ENCODE results near the gene FNDC3B. TPM values are rescaled to one million over a fixed set of nuclear protein-coding genes. Genes with fewer than 3 reads are reported as not detected.
A peak's percentile ranks its signal among the peaks of the same experiment; 100 is the strongest.
"Not testable (repeated sequence)": the region's sequence is repeated elsewhere in the genome, so short reads cannot be mapped to it uniquely, and the experiment has no call there.

The FNDC3B gene
- total RNA-seq (2021; ENCODE audit: unreplicated experiment) = 173 TPM
- 49.1 TPM for polyA plus RNA-seq (2012; ENCODE audit: insufficient read length)
- percentile 99 among the genes with signal in this experiment for Bru-seq, nascent RNA
- percentile 92 among the genes with signal in this experiment for BruChase-seq, experiment 1, labeled RNA remaining after a 2-hour chase
- BruChase-seq, experiment 2, labeled RNA remaining after a 6-hour chase = percentile 91 among the genes with signal in this experiment
- long read RNA-seq, full-length matches to known transcripts = 37 of 131 reads
- long read RNA-seq, partial matches to known transcripts = 69 of 131 reads
- long read RNA-seq, other reads (novel, unspliced or antisense) = 25 of 131 reads

- in situ Hi-C loops (cut with HindIII; ENCODE audit: low pct_unique_long_range_greater_than_20kb, low sequenced_read_pairs) (no loop called here), intact Hi-C loops (cut with micrococcal nuclease; ENCODE audit: unreplicated experiment) (loop anchor here (5.0 kb wide), 1 partner anchor 98 kb away; no protein-coding TSS in a partner anchor)
- Histone ChIP-seq H3K9me3 (ENCODE audit: control insufficient read depth, insufficient read depth, low read depth, low read length) (no peaks in the 10 kb centered on the region), H3K4me3 (ENCODE audit: low read depth in 2 of 2, low read length in 2 of 2) (peak within 1 kb of the TSS; percentile 90 to 91), H3K27me3 (ENCODE audit: control insufficient read depth, insufficient read depth, low read length) (no peaks in the 10 kb centered on the region), H3K27ac (ENCODE audit: low read length) (peak within 1 kb of the TSS; percentile 88), H3K36me3 (ENCODE audit: control insufficient read depth, insufficient read depth, low read length) (peaks cover 10% of the 10 kb centered on the region), H3K4me1 (ENCODE audit: control insufficient read depth, insufficient read depth, low read length) (peaks cover 25% of the 10 kb centered on the region)
- ATAC-seq (peak; percentile 82), DNase-seq (ENCODE audit: low read depth, low spot score) (peak; percentile 72)
- ChIA-PET POLR2A (interaction anchor here (0.6 to 0.9 kb wide), 5 partner anchors 13 to 177 kb away, joined by 3 to 12 read pairs (median 6); no protein-coding TSS in a partner anchor), CTCF (no interaction called here)
- TF ChIP-seq, protein P1, sequence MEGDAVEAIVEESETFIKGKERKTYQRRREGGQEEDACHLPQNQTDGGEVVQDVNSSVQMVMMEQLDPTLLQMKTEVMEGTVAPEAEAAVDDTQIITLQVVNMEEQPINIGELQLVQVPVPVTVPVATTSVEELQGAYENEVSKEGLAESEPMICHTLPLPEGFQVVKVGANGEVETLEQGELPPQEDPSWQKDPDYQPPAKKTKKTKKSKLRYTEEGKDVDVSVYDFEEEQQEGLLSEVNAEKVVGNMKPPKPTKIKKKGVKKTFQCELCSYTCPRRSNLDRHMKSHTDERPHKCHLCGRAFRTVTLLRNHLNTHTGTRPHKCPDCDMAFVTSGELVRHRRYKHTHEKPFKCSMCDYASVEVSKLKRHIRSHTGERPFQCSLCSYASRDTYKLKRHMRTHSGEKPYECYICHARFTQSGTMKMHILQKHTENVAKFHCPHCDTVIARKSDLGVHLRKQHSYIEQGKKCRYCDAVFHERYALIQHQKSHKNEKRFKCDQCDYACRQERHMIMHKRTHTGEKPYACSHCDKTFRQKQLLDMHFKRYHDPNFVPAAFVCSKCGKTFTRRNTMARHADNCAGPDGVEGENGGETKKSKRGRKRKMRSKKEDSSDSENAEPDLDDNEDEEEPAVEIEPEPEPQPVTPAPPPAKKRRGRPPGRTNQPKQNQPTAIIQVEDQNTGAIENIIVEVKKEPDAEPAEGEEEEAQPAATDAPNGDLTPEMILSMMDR (IDR thresholded peaks at IDR 0.05) = no peak
- 0 out of 2 replicates have a peak, but pooled peaks have one; percentile 53 for TF ChIP-seq SIN3A (IDR thresholded peaks at IDR 0.05; ENCODE audit: borderline replicate concordance, insufficient read depth, low read depth, low read length)
- peak; percentile 90 for TF ChIP-seq POLR2AphosphoS5 (IDR thresholded peaks at IDR 0.05; ENCODE audit: low read depth, low read length)
- BruUV-seq (replicated peaks) = TSS peak; percentile 45
Observed at GRCh38 chr3:172039436-172040077, at the start of gene FNDC3B. Gene FNDC3B (plus strand): TSS chr3:172039578. CDS start chr3:172112480, 72,902 bp downstream.

DNA sequence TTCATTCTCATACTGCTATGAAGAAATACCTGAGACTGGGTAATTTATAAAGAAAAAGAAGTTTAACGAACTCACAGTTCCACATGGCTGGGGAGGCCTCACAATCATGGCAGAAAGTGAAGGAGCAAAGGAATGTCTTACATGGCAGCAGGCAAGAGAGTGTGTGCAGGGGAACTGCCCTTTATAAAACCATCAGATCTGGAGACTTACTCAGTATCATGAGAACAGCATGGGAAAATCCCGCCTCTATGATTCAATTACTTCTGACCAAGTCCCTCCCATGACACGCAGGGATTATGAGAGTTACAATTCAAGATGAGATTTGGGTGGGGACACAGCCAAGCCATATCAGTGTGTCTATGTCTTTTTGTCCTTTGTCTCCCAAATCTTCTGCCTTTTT is 49.1 kb upstream of the FNDC3B start:
- POLR2A ChIA-PET; H3K9me3 ChIP-seq (ENCODE audit: control insufficient read depth, insufficient read depth, low read depth, low read length); intact Hi-C loops (cut with micrococcal nuclease; ENCODE audit: unreplicated experiment); H3K36me3 ChIP-seq (ENCODE audit: control insufficient read depth, insufficient read depth, low read length); CTCF ChIA-PET; H3K4me1 ChIP-seq (ENCODE audit: control insufficient read depth, insufficient read depth, low read length); BruUV-seq (replicated peaks); ATAC-seq; H3K4me3 ChIP-seq (ENCODE audit: low read depth in 2 of 2, low read length in 2 of 2); DNase-seq (ENCODE audit: low read depth, low spot score); H3K27ac ChIP-seq (ENCODE audit: low read length); H3K27me3 ChIP-seq (ENCODE audit: control insufficient read depth, insufficient read depth, low read length); in situ Hi-C loops (cut with HindIII; ENCODE audit: low pct_unique_long_range_greater_than_20kb, low sequenced_read_pairs): not testable (repeated sequence)

DNA sequence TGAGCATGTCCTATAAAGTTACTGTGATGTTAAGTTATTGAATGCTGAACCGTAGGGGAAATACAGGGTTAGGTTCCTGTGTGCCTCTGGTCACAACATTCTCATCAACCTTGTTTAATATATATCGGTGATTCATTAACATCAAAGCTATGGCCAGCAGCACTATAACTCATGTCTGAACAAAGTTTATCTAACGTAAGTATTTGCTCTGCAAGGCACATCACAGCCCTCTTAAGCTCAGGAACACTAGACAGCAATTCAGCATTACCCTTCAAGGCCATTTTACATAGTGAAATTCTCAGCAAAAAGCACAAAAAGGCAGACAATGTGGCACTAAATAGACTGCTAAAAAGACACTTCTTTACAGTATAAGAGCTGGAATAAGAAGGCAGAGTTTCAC is 48.2 kb upstream of the FNDC3B start:
- no peaks in the 10 kb centered on the region for H3K27me3 ChIP-seq (ENCODE audit: control insufficient read depth, insufficient read depth, low read length)
- in situ Hi-C loops (cut with HindIII; ENCODE audit: low pct_unique_long_range_greater_than_20kb, low sequenced_read_pairs) (no loop called here), intact Hi-C loops (cut with micrococcal nuclease; ENCODE audit: unreplicated experiment) (no loop called here)
- no peaks in the 10 kb centered on the region for H3K36me3 ChIP-seq (ENCODE audit: control insufficient read depth, insufficient read depth, low read length)
- H3K4me3 ChIP-seq (ENCODE audit: low read depth in 2 of 2, low read length in 2 of 2) = no peak overlapping the region
- no peaks in the 10 kb centered on the region for H3K4me1 ChIP-seq (ENCODE audit: control insufficient read depth, insufficient read depth, low read length)
- no peaks in the 10 kb centered on the region; the same call in 1 of the 2 replicates for H3K9me3 ChIP-seq (ENCODE audit: control insufficient read depth, insufficient read depth, low read depth, low read length)
- TF ChIP-seq, protein P2, sequence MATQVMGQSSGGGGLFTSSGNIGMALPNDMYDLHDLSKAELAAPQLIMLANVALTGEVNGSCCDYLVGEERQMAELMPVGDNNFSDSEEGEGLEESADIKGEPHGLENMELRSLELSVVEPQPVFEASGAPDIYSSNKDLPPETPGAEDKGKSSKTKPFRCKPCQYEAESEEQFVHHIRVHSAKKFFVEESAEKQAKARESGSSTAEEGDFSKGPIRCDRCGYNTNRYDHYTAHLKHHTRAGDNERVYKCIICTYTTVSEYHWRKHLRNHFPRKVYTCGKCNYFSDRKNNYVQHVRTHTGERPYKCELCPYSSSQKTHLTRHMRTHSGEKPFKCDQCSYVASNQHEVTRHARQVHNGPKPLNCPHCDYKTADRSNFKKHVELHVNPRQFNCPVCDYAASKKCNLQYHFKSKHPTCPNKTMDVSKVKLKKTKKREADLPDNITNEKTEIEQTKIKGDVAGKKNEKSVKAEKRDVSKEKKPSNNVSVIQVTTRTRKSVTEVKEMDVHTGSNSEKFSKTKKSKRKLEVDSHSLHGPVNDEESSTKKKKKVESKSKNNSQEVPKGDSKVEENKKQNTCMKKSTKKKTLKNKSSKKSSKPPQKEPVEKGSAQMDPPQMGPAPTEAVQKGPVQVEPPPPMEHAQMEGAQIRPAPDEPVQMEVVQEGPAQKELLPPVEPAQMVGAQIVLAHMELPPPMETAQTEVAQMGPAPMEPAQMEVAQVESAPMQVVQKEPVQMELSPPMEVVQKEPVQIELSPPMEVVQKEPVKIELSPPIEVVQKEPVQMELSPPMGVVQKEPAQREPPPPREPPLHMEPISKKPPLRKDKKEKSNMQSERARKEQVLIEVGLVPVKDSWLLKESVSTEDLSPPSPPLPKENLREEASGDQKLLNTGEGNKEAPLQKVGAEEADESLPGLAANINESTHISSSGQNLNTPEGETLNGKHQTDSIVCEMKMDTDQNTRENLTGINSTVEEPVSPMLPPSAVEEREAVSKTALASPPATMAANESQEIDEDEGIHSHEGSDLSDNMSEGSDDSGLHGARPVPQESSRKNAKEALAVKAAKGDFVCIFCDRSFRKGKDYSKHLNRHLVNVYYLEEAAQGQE (IDR thresholded peaks at IDR 0.05; ENCODE audit: insufficient read depth in 1 of 2, low read depth in 2 of 2, low read length in 1 of 2) = no peak
- peak; percentile 42; the same call in 1 of the 2 replicates for TF ChIP-seq TCF7L2 (IDR thresholded peaks at IDR 0.05; ENCODE audit: low read depth, low read length)
- DNase-seq (ENCODE audit: low read depth, low spot score) = no peak
- no peak overlapping the region for H3K27ac ChIP-seq (ENCODE audit: low read length)
- no peak for ATAC-seq
- CTCF ChIA-PET = interaction anchor here (0.5 kb wide), 1 partner anchor 668 kb away, joined by 3 read pairs; no protein-coding TSS in a partner anchor
- POLR2A ChIA-PET = no interaction called here
- no TSS peak for BruUV-seq (replicated peaks)
